ENCODE data around the gene OCA2.
"Not testable (repeated sequence)": the region's sequence is repeated elsewhere in the genome, so short reads cannot be mapped to it uniquely, and the experiment has no call there.

OCA2 gene

DNA sequence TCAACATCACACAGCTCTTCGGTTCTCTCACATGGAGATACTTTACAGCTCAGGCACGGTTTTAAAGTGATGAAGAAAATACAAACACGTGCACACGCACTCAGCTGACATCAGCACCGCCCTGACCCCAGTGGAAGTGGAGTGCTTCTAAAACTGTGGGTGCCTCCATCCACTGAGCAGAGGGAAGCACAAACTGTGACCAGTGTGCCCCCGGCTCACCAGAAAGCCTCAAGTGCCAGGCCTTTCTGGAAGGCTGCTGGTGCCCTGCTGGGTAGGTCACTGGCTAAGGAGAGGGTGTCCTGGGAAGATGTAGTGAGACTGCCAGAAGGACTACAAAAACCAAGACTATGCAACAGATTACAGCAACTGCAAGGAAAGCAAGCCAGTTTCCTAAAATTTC, 78.5 kb downstream of the OCA2 start:
- DNase-seq, result no peak

DNA sequence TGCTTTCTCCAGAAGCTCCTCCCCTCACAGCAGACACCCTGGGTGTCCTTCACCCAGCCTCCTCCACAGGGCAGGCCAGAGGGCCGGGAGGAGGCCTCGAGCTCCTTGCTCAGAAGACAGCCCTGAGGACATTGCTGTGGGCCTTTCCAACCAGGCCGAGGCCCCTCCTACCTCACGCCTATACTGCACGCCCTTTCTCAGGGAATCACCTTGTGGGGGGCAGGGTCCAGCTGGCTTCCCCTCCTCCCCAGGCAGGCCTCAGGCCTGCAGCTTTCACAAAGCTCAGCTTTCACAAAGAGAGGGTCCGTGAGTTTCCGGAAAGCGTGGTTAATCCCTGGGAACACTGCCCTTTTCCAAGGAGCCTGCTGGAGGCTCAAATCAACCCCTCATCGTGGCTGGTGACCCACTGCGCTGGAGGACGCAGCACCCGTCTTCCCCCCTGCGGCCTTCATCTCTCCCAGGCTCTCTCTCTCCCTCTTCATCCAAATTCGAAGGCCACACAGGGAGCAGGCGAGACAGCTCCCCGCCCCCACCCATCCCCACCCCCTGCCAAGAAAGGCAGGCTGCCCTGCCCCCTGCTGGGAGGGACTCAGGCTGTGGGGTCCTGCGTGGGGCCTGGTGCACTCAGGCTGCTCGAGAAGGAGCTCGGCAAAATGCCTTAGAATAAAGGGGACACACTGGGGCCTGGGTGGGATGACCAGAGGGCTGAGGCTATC, 79.4 kb downstream of the OCA2 start:
- no peak for DNase-seq

DNA sequence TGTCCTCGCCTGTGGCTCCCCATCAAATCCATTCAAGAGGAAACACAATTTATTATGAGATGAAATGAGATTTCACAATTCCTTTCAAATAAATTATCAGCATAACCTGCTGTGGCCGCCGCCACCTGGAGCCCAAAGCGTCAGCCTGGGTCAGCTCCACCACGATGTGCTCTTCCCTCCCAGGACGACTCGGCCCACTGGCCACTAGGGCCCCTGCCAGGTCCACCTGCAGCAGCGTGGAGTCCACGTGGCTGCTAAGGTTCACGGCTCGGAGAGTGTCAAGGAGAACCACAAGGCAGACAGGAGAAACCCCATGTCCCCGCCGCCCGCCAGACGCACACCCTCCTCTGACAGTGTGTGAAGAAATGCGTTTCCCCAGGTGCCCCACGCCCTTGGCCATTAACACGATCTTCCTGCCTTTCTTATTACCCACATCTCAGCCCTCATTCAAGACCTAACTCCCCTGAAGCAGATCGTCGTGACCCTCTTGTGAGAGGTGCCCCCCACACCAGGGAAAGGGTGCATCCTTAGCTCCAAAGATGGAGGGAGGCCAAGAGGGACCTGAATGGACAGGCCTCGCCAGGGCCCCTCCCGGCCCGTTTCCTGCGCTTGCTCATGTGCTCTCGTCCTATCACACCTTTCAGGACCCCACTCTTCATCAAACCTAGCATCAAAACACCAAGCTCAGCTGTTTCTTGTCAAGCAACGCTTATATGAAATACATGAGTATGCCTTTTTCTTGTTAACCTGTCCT, 80.6 kb downstream of the OCA2 start:
- no peak for DNase-seq

DNA sequence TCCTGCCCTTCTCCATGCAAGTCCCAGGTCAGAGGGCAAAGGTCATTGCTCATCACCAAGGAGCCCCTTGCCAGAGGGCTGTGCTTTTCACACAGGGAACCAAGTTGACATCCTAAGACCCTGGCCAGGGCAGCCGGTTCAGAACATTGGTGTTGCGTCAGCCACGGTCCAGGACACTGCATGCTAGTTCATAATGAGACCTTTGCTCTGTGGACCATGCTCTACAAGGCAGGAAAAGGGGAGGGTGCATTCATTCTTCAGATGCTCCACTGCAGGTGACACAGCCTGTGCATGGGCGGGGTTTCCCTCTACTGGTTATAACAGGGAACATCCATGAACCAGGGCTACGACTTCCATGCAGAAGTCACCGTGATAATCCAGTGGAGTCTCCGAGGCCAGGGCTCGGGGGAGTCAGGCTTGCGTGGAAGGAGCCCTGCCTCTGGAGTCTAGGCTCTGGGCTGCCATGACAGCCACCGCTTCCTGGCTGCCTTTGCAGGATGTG, 81.6 kb downstream of the OCA2 start:
- no peak for DNase-seq

DNA sequence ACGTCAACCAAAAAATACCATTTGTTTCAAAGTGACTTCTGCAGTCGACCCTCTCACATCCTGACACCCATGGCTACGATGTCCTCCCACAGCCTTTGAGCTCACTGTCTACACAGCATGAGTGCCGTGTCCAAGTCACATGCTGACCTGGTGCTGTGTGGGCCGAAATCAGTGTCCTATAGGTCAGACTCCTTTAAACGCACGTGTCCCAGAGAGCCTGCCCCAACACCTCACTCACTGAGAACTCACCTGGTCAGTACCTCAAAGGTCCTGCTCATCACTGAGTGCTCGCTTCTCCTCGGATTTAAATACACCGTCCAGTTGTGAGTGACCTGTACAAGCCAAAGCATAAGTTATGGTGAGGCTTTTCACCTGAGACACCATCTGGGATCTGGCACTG, 83.3 kb downstream of the OCA2 start:
- no peak for DNase-seq

DNA sequence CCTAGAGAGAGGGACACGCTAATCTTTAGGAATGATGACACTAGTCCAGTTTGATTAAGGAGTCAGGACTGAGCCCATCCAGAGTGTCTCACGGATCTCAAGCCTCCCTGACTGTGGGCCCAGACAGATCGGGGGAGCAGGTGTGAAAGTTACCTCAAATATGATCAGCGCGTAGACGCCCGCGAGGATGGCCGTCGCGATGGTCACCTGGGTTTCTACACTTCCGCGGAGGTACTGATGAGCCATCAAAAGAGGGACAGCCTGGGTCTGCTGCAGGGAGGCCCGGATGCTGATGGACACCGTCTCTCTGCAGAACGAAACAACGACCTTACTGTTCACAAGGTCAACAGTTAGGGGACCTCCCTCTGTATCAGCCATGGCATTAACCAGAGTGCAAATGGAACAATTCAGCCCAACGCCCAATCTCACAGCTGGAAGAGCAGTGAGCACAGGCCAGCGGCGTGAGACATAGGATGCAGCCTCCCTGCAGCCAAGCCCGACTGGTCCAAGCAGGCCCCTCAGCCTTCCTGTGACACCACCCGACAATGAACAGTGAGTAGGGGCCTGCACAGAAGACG, 84.4 kb downstream of the OCA2 start:
- no peak for DNase-seq

DNA sequence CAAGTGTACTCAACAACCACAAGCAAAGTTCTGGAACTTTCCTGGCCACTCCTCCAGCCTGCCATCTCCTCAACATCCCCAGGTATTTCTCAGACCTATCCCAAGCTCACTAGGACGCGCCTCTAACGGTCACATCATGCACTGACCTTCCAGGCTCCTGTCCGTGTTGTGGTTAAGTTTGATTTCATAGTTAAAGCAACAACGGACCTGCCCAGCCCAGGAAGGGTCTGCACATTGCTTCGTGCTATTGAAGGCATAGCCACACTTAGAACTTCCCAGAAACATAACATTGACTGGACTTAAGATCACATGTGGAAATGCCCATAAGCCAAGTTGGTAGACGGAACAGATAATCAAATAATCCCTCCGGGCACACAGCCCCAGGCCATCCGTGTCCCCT, 85.1 kb downstream of the OCA2 start:
- DNase-seq, result no peak

DNA sequence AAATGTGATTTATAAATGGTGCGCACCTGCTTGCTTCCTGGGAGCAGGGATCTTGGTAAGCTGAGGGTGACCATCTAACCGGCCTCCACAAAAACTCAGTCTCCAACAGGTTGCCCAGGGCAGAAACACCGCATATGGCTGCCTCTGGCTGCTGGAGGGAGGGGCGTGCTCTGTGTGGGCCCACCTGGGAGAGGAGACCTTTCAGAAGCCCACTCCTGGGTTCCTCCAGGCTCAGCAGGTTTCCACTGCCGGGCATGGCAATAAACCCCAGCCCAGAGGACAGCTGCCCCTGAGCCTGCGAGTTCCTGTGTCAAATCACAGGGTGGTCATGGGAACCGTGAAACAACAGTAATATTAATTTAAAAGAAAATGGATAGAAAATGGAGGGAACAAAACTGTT, 85.6 kb downstream of the OCA2 start:
- DNase-seq, result no peak

DNA sequence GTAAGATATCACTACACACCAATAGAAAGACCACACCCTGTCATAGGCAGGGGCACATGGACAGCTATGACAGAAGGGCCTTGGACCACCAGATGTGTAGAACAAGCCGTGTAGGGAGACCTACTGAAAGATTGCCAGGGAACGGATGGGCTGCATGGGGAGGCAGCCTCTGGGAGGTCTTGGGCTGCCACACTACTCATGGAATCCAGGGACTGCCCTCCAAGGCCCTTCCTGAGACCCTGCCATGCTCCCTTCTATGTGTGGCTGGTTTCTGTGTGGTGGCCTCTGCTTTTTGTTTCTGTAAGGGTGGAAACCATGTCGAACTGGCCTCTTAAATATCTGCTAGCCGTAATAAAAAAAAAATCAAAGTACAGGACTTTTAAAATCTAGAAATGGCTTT, 86.9 kb downstream of the OCA2 start:
- no peak for DNase-seq

DNA sequence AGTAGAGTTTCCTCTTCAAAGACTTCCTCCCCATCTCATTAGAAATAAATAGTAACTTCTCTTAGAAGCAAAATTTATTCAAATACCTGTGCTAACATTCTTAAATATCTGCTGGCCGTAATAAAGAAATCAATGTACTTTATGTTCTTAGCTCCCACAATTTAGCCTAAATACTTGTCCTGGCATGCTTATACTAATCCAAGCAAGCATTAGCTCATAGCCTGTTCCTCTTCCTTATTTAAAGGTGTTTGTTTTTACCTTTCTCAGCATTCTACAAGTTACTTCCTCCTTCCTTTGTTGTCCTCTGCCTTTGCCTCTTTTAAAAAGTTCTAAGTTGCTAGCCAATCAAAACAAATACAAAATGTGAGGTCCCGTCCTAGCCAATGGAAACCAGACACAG, 90.9 kb downstream of the OCA2 start:
- DNase-seq, result not testable (repeated sequence)

DNA sequence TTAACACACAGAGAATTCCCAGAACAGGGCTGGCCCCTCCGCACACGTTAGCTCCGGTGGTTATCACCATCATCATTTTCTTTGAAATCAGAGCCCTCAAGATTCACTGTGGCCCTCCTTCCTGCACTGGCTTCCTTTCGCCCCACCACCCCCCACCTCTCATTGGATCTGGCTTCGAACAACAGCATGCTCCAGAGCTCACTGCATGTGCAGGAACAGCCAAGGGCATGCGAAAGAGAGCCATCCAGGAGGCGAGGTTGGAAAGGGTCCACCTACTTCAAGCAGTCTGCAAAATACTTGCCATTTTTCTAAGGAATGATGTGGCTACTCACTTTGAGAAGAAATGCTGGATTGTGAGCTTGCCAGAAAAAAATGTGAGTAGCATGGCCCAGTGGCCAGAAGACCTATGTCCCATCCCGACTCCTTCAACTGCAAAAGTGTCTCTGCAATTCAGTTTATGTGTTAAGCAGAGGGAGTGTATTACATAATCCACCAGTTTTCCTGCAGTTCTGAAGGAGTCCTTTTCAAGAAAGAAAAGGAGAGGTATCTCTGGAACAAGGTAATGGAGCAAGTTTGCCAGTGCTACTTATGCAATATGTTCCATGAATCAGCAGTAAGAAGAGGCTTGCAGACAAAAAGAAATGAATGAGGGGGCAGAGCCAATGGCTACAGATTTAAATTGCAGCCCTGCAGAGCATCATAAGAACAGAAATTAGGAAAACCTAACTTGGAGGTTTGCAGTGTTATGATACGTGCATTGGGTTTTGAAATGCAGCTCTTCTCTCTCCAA, 92.8 kb downstream of the OCA2 start:
- no peak for DNase-seq

DNA sequence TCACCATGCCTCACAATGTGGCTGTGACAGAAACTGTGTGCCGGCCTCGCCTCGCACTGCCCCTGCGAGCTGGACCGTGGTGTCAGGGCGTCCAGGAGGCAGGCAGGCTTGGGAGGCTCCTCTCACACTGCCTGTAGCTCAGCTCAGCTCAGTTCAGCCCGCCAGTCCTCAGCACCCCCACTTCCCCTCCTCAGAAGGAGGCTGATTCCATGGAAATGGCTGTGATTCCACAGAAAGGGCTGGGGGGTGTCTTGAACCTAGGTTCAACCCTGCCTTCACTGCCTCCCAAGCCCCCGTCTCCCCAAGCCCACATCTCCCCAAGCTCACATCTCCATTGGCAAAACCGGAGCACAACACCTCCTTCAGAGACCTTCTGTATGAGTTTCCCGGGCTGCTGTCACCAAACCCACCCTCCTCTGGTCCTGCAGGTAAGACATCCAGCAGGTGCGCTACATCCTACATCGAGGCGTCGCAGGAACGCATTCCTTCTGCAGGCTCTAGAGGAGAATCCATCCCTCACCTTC, 94.0 kb downstream of the OCA2 start:
- peak; percentile 6 for DNase-seq

DNA sequence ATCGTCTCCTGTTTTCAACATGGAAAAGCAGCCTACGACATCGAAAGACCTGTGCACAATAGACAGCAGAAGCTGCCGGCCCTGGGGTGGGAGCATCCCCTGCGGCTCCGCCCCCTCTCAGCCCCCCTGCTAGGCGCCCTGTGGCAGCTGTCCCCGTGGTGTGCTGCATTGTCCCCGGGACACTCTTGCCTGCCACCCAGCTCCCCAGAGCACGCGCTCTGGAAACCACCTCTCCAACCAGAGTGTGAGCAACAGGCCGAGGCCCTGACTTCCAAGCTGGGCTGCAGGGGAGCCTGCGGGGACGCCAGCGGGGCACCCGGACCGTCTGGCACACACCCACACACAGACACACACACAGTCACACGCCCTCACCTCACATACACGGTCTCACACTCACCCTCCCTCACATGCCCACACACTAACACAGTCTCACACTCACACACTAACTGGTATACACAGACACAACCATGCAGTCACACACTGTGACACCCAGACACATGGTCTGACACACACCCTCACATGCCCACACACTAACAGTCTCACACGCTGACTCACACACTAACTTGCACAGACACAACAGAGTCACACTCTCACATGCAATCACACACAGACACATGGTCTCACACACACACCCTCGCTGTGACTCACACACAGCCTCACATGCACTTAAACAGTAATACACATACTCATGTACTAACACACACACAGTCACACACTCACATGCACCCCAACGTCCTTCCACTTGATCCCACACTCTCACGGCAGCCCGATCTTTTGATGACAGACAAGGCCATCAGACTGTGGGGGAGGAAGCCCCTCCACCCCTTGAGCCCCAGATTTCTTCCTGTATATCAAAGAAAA, 94.7 kb downstream of the OCA2 start:
- DNase-seq, result peak; percentile 9

DNA sequence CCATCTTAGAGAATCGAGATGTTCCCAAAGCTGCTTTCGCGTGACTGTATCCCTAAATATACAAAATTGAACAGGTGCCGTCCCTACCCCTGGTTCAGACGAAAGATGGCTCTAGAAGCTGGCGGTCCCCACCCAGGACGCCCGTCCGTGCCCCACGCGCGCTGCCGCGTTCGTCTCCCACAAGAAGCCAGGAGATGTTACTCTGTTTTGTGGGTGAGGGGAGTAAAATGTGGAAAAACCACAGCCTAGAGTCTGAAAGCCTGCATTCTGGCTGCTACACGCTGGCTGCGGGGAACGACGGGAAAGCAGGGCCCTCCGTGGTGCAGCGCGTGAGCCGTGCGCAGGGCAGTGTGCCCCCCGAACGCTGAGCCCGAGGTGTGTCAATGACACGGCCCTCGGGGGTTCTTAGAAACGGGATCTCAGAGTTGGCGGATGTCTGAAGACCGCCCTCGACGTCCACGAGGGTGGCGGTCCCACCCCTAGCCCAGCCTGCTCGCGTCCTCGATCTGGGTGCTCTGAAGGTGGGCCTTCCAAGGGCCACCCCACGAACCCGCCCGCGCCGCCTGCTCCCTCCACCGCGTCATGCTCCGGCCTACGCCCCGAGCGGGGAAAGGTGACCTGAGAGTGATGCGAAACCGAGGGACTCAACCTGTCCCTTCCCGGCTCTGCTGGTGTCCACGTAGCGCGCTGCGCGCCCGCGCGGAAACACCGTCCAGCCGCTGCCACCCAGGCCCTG, 95.6 kb downstream of the OCA2 start:
- DNase-seq, result peak; percentile 15

DNA sequence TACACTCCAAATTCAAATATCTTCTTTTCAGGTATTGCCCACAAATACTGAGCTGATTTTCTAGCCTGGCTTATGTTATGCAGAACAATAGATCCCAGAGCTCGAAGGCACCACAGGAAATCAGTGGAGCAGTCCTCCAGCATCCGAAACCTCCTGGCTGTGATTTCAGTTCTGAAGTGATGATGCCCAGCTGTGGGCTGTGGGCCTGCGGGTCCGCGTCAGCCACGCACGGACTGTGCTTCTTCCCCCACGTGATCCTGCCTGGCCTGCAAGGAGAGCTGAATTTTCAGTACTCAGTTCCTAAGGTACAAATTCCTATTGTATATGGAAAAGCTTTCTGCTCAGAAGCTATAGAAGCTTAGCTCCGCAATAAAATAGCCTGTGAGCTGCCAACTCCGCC, 96.2 kb downstream of the OCA2 start:
- DNase-seq, result no peak

DNA sequence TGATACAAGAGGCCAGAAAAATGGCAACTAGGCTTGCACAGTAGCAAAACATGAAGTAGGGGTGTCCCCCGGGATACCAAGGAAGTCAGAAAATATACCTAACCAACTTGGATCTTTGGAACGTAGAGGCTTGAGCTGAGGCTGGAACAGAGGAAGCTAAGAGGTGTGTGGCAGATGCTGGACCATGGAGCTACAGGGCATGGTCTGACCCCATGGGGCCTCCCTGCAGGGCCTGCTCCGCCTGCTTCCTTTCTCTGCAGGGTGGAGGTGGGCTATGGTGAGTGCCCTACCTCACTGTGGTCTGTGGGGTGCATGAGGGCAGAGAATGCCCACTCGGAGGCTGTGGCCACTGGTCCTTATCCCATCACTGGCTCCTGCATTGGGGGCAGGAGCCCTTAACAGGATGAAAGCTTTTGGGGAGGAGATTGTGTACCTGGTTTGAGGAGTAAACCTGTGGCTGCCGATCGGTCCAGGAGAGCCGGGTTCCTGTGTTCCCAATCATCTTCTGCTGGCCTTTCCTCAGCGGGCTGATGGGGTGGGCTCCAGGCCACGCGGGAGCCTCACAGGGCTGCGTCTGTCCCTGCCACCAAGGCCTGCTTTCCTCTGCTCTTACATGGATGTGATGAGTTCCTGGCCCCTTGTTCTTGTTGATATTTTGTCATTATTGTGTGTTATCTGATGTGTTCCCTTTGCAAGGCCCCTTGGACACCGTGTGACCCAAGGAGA, 96.8 kb downstream of the OCA2 start:
- DNase-seq, result peak; percentile 11

DNA sequence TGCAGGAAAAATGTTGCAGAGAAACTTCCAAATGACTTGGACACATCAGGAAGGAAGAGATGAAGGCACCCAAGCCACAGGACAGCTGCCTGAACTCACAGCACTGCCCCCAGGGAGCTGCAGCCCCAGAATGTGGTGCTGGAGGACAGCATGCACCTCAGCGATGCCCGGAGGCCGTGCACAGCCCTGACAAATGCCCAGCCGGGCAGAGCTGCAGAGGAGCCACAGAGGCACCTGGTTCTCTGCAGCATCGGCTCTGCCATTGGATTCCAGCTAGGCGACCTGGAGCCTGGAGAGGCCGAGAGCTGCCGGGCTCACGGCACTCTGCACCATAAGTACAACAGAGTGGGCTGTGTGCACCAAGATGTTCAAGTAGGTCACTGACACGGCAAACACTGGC, 97.5 kb downstream of the OCA2 start:
- peak; percentile 6 for DNase-seq

DNA sequence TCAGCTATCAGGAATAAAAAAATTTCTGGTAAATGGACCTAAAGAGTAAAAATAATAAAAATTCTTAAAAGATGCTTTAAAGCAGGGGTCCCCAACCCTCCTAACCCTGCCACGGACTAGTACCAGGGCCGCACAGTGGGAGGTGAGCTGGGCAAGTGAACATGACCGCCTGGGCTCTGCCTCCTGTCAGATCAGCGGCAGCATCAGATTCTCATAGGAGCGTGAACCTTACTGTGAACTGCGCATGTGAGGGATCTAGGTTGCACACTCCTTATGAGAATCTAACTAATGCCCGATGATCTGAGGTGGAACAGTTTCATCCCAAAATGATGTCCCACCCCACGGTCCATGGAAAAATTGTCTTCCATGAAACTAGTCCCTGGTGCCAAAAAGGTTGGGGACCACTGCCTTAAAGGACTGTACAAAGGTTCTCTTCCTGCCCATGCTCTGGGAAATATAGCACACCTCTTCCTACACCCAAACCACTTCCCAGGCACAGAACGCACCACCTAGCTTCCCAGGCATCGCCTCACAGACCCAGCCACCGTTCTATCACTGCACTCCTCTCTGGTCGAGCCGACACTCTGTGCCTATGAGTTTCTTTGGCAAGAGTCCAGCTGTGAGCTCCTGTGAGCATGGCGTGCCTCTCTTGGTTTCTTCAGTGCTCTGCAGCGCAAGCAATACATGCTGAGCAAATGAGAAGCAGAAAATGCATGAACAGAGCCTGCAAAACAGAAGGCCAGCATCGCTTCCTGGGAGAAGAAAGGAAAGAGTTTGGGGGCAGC, 104.9 kb downstream of the OCA2 start:
- peak; percentile 3 for DNase-seq

DNA sequence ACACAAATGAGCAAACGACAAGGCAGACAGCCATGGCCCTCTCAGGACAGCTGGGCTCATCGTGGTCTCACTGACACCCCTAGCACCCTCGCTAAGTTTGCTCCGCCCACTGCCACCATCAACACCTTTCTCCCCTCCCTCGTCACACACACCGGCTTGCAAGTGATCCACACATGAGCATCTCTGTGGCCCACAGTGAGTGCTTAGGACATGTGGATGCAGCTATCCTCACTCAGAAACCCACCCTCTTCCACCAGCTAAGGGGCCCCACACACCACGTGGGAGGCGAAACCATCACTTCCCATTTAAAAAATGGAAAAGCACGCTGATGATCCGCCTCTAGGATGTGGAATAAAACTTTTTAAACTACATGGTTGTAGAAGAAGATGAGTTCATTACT, 105.6 kb downstream of the OCA2 start:
- peak; percentile 10 for DNase-seq
